ENCODE data around the gene NCK2. TPM values are rescaled to one million over a fixed set of nuclear protein-coding genes. Genes with fewer than 3 reads are reported as not detected.

The NCK2 gene
- total and polyA plus RNA-seq, 2 of the 13 experiments (the other 11 are each of a cell fraction or from before 2014, with no cell fraction given): 14.8 to 23.5 TPM

GRCh38 chr2:105797298-105797819 is 52.6 kb downstream of the NCK2 start:
- H4K20me1 ChIP-seq (ENCODE audit: insufficient read depth, low read length): no peaks in the 10 kb centered on the region
- no peak overlapping the region for H3K9ac ChIP-seq (ENCODE audit: insufficient read depth, low read depth, low read length)
- H3K79me2 ChIP-seq (ENCODE audit: insufficient read depth, low read length): peaks cover 12% of the 10 kb centered on the region
- peak overlapping the region; percentile 14; the same call in 1 of the 2 replicates for H3K4me2 ChIP-seq (ENCODE audit: low read depth, low read length)
- H3K36me3 ChIP-seq (replicated peaks in 1 of 2; ENCODE audit: control insufficient read depth in 1 of 2, insufficient read depth in 2 of 2, low read length in 2 of 2): no peaks in the 10 kb centered on the region
- in situ Hi-C loops (cut with HindIII; ENCODE audit: extremely low pct_ligation_motif_present, low pct_unique_long_range_greater_than_20kb): no loop called here
- H3K27ac ChIP-seq (ENCODE audit: extremely low read length, insufficient read depth, low read length): peak overlapping the region; percentile 6
- FAIRE-seq: no peak
- ATAC-seq: peak; percentile 48
- no peaks in the 10 kb centered on the region for H3K9me3 ChIP-seq (ENCODE audit: low read length)
- intact Hi-C loops (cut with micrococcal nuclease; ENCODE audit: unreplicated experiment): no loop called here
- 78% methylated on average over 7 of the region's 7 CpGs for WGBS (ENCODE audit: low lambda C conversion rate)
- BruUV-seq (replicated peaks): no TSS peak
- H3K27me3 ChIP-seq (ENCODE audit: control insufficient read depth in 1 of 2, insufficient read depth in 2 of 2, low read length in 2 of 2): no peaks in the 10 kb centered on the region
- H3K4me1 ChIP-seq (ENCODE audit: insufficient read depth, low read length): peaks cover 58% of the 10 kb centered on the region
- no peak overlapping the region for H3K4me3 ChIP-seq (replicated peaks in 1 of 3; ENCODE audit: insufficient read depth in 1 of 3, low read depth in 2 of 3, low read length in 3 of 3)
- peak; percentile 35 for DNase-seq (ENCODE audit: low spot score)
- no peak overlapping the region for H2AFZ ChIP-seq (ENCODE audit: low read length)
- ChIA-PET POLR2A (no interaction called here), CTCF (ENCODE audit: low intra/inter-chr PET ratio, low total read pairs) (no interaction called here)
- TF ChIP-seq ZBTB38 (CRISPR knock-in tag; IDR thresholded peaks at IDR 0.05) (0 out of 2 replicates have a peak, but pooled peaks have one; percentile 27), MED1 (CRISPR knock-in tag; IDR thresholded peaks at IDR 0.05) (no peak), HMG20B (CRISPR knock-in tag; conservative IDR thresholded peaks at IDR 0.05) (no peak), ZNF614 (CRISPR knock-in tag; IDR thresholded peaks at IDR 0.05; ENCODE audit: borderline replicate concordance) (no peak), ZNF687 (CRISPR knock-in tag; IDR thresholded peaks at IDR 0.05) (peak; percentile 32), ZNF605 (CRISPR knock-in tag; IDR thresholded peaks at IDR 0.05) (peak; percentile 45; the same call in 1 of the 2 replicates), RFXANK (CRISPR knock-in tag; IDR thresholded peaks at IDR 0.05) (no peak), SOX13 (IDR thresholded peaks at IDR 0.05) (no peak), SOX13 (CRISPR knock-in tag; conservative IDR thresholded peaks at IDR 0.05 in 1 of 2, IDR thresholded peaks at IDR 0.05 in 1 of 2) (peak in 1 of 2 experiments; percentile 15; a peak in 1 of 4 replicates), GATAD2A (CRISPR knock-in tag; IDR thresholded peaks at IDR 0.05) (peak; percentile 40), NFE2 (CRISPR knock-in tag; IDR thresholded peaks at IDR 0.05) (no peak), ZFP82 (CRISPR knock-in tag; IDR thresholded peaks at IDR 0.05; ENCODE audit: borderline replicate concordance) (no peak), SRF (IDR thresholded peaks at IDR 0.05; ENCODE audit: low read depth, low read length) (no peak), FOXJ3 (CRISPR knock-in tag; IDR thresholded peaks at IDR 0.05; ENCODE audit: borderline replicate concordance) (0 out of 2 replicates have a peak, but pooled peaks have one; percentile 27), ARID2 (CRISPR knock-in tag; IDR thresholded peaks at IDR 0.05; ENCODE audit: borderline replicate concordance) (no peak), ZNF431 (CRISPR knock-in tag; IDR thresholded peaks at IDR 0.05; ENCODE audit: borderline replicate concordance, low read depth) (no peak), ZNF556 (CRISPR knock-in tag; IDR thresholded peaks at IDR 0.05; ENCODE audit: borderline replicate concordance) (no peak), ZNF883 (CRISPR knock-in tag; IDR thresholded peaks at IDR 0.05; ENCODE audit: not compliant biosample characterization) (no peak), ZBTB42 (CRISPR knock-in tag; IDR thresholded peaks at IDR 0.05) (no peak), TFAP4 (IDR thresholded peaks at IDR 0.05; ENCODE audit: borderline replicate concordance, low read depth) (no peak), GABPA (IDR thresholded peaks at IDR 0.05; ENCODE audit: low read depth, low read length) (no peak), GABPA (CRISPR knock-in tag; IDR thresholded peaks at IDR 0.05; ENCODE audit: low read depth) (peak; percentile 19; the same call in 1 of the 2 replicates)

Data from HepG2 (cell line).